Neural progenitor cell (in vitro differentiated cells): ENCODE data around the gene SLAMF7. TPM values are rescaled to one million over a fixed set of nuclear protein-coding genes. Genes with fewer than 3 reads are reported as not detected.
A peak's percentile ranks its signal among the peaks of the same experiment; 100 is the strongest.

Experiments used
- DNase-seq: peaks from one replicate; pipeline ENCODE4 v3.0.0-alpha.2; 2016; ENCODE audit warnings: low spot score
- H2AFZ ChIP-seq: fragments of 200-600 bp; sonication (generic); replicated peaks from 2 replicates; pipeline ENCODE4 v1.6.1; 2016; ENCODE audit warnings: antibody characterized with exemption
- H3F3A ChIP-seq: fragments of 200-600 bp; sonication (generic); 2 replicates; pipeline ENCODE4 v1.6.1; 2016; ENCODE audit warnings: antibody characterized with exemption, low read depth
- H3K27ac ChIP-seq: fragments of 200-600 bp; sonication (generic); 2 replicates; pipeline ENCODE4 v1.5.1; 2016; ENCODE audit warnings: mild to moderate bottlenecking
- H3K27me3 ChIP-seq: fragments of 200-600 bp; sonication (generic); 2 replicates; pipeline ENCODE4 v1.6.1; 2016; ENCODE audit warnings: mild to moderate bottlenecking, moderate library complexity
- H3K36me3 ChIP-seq: fragments of 200-600 bp; sonication (generic); 2 replicates; pipeline ENCODE4 v1.5.1; 2016
- H3K4me1 ChIP-seq: fragments of 200-600 bp; sonication (generic); 2 replicates; pipeline ENCODE4 v1.6.1; 2016; ENCODE audit warnings: mixed run types
- H3K4me2 ChIP-seq: fragments of 200-600 bp; sonication (generic); 2 replicates; pipeline ENCODE4 v1.6.1; 2016
- H3K4me3 ChIP-seq: fragments of 200-600 bp; sonication (generic); 2 replicates; pipeline ENCODE4 v1.5.1; 2016
- H3K79me2 ChIP-seq: fragments of 200-600 bp; sonication (generic); 2 replicates; pipeline ENCODE4 v1.6.1; 2016; ENCODE audit warnings: low read depth
- H3K9ac ChIP-seq: fragments of 200-600 bp; sonication (generic); 2 replicates; pipeline ENCODE4 v1.6.1; 2016
- H3K9me3 ChIP-seq: fragments of 200-600 bp; sonication (generic); 2 replicates; pipeline ENCODE4 v1.5.1; 2016; ENCODE audit warnings: low read depth
- H4K20me1 ChIP-seq: fragments of 200-600 bp; sonication (generic); 2 replicates; pipeline ENCODE4 v1.6.1; 2016; ENCODE audit warnings: low read depth
- H3K27ac Mint-ChIP-seq: 3 replicates; pipeline ENCODE4 v1.8.0; 2021; ENCODE audit warnings: mixed read lengths
- H3K27me3 Mint-ChIP-seq: 2 replicates; pipeline ENCODE4 v1.8.0; 2022; ENCODE audit warnings: low read depth, mild to moderate bottlenecking, inconsistent platforms, moderate library complexity, mixed read lengths; ENCODE audit not compliant: insufficient read depth
- H3K36me3 Mint-ChIP-seq: 3 replicates; pipeline ENCODE4 v1.8.0; 2021; ENCODE audit warnings: mixed read lengths
- H3K4me1 Mint-ChIP-seq: 3 replicates; pipeline ENCODE4 v1.8.0; 2021; ENCODE audit warnings: mixed read lengths
- H3K4me3 Mint-ChIP-seq: 3 replicates; pipeline ENCODE4 v1.8.0; 2021; ENCODE audit warnings: mild to moderate bottlenecking, moderate library complexity, mixed read lengths
- H3K9me3 Mint-ChIP-seq: 3 replicates; pipeline ENCODE4 v1.8.0; 2020; ENCODE audit warnings: mixed read lengths
- CTCF ChIP-seq: fragments of 200-600 bp; sonication (generic); IDR thresholded peaks from 2 replicates; pipeline ENCODE4 v1.5.1; 2017; ENCODE audit warnings: antibody characterized with exemption, mild to moderate bottlenecking
- EZH2 ChIP-seq: fragments of 200-600 bp; sonication (generic); IDR thresholded peaks from 2 replicates; pipeline ENCODE4 v1.6.1; 2017; ENCODE audit warnings: antibody characterized with exemption, mild to moderate bottlenecking, moderate library complexity
- EZH2phosphoT487 ChIP-seq: fragments of 200-600 bp; sonication (generic); IDR thresholded peaks from 2 replicates; pipeline ENCODE4 v1.6.1; 2017; ENCODE audit warnings: antibody characterized with exemption
- total RNA-seq: library from RNA; depleted of rRNA; stranded (reverse); fragments of >200 nt; gene quantifications from 2 replicates; pipeline ENCODE4 v1.2.3, GENCODE V29; 2015; ENCODE audit warnings: low replicate concordance

The SLAMF7 gene
- total RNA-seq, 1 donor from 2014 or later, result not detected

- Histone ChIP-seq H3K36me3 (no peaks in the 10 kb centered on the region), H4K20me1 (no peaks in the 10 kb centered on the region), H3K4me3 (no peak overlapping the region), H3K9ac (no peak overlapping the region), H3K9me3 (peaks cover 12% of the 10 kb centered on the region), H3K79me2 (no peaks in the 10 kb centered on the region), H3F3A (no peaks in the 10 kb centered on the region), H2AFZ (no peak overlapping the region), H3K4me1 (no peaks in the 10 kb centered on the region), H3K27ac (no peak overlapping the region), H3K27me3 (no peaks in the 10 kb centered on the region), H3K4me2 (no peak overlapping the region)
- no peak for TF ChIP-seq EZH2phosphoT487
- no peak for TF ChIP-seq CTCF
- no peak for TF ChIP-seq EZH2
- Mint-ChIP-seq H3K4me1 (no peaks in the 10 kb centered on the region), H3K4me3 (no peak overlapping the region), H3K9me3 (peaks cover 1% of the 10 kb centered on the region), H3K27ac (no peak overlapping the region), H3K27me3 (peaks cover 3% of the 10 kb centered on the region), H3K36me3 (no peaks in the 10 kb centered on the region)
- DNase-seq, result no peak
Observed at GRCh38 chr1:160741092-160741501, 2.0 kb downstream of the SLAMF7 start.

GRCh38 chr1:160741612-160742348 is 2.7 kb downstream of the SLAMF7 start:
- Mint-ChIP-seq H3K27me3 (peaks cover 2% of the 10 kb centered on the region), H3K4me3 (no peak overlapping the region), H3K36me3 (no peaks in the 10 kb centered on the region), H3K9me3 (no peaks in the 10 kb centered on the region), H3K4me1 (no peaks in the 10 kb centered on the region), H3K27ac (no peak overlapping the region)
- Histone ChIP-seq H2AFZ (no peak overlapping the region), H3K27me3 (no peaks in the 10 kb centered on the region), H3F3A (no peaks in the 10 kb centered on the region), H3K4me2 (no peak overlapping the region), H3K9me3 (peaks cover 12% of the 10 kb centered on the region), H3K9ac (no peak overlapping the region), H4K20me1 (no peaks in the 10 kb centered on the region), H3K4me3 (no peak overlapping the region), H3K27ac (no peak overlapping the region), H3K4me1 (no peaks in the 10 kb centered on the region), H3K36me3 (no peaks in the 10 kb centered on the region), H3K79me2 (no peaks in the 10 kb centered on the region)
- TF ChIP-seq EZH2 (no peak), CTCF (peak; percentile 31)
- peak; percentile 13 for DNase-seq

- no peaks in the 10 kb centered on the region for H4K20me1 ChIP-seq
- no peaks in the 10 kb centered on the region for H3K79me2 ChIP-seq
- Mint-ChIP-seq H3K9me3 (no peaks in the 10 kb centered on the region), H3K4me1 (no peaks in the 10 kb centered on the region), H3K27ac (peak overlapping the region; percentile 36), H3K27me3 (peaks cover 2% of the 10 kb centered on the region), H3K36me3 (no peaks in the 10 kb centered on the region), H3K4me3 (no peak overlapping the region)
- TF ChIP-seq EZH2 (no peak), CTCF (no peak), EZH2phosphoT487 (no peak)
- no peak overlapping the region for H3K4me3 ChIP-seq
- H3K27ac ChIP-seq, result no peak overlapping the region
- H3K36me3 ChIP-seq, result no peaks in the 10 kb centered on the region
- no peaks in the 10 kb centered on the region for H3K4me1 ChIP-seq
- peaks cover 4% of the 10 kb centered on the region for H3K9me3 ChIP-seq
- no peak for DNase-seq
- no peaks in the 10 kb centered on the region for H3F3A ChIP-seq
- H2AFZ ChIP-seq, result no peak overlapping the region
- H3K9ac ChIP-seq, result no peak overlapping the region
- no peaks in the 10 kb centered on the region for H3K27me3 ChIP-seq
- no peak overlapping the region for H3K4me2 ChIP-seq
Observed at GRCh38 chr1:160742428-160743127, 3.5 kb downstream of the SLAMF7 start.
